A549 (cell line): ENCODE data around the gene TPD52L1.

ENCODE experiments used
- BHLHE40 ChIP-seq: IDR thresholded peaks from 2 replicates; pipeline ENCODE4 v1.6.1; 2012; ENCODE audit warnings: low read depth, low read length, inconsistent platforms
- CHD4 ChIP-seq: fragments of 200-600 bp; sonication (generic); IDR thresholded peaks from 2 replicates; pipeline ENCODE4 v1.6.1; 2016; ENCODE audit warnings: antibody characterized with exemption, mild to moderate bottlenecking, borderline replicate concordance
- CTCF ChIP-seq: fragments of >200 bp; sonication (Bioruptor Twin); formaldehyde crosslinking; IDR thresholded peaks from 3 replicates; pipeline ENCODE4 v1.5.1; 2016
- EP300 ChIP-seq, 2 experiments: fragments of >200 bp; sonication (Bioruptor Twin); formaldehyde crosslinking; IDR thresholded peaks; 2 replicates in 1 of 2; 3 replicates in 1 of 2; pipeline ENCODE4 v1.6.1; 2016 to 2017
- JUNB ChIP-seq: fragments of >200 bp; sonication (Bioruptor Twin); formaldehyde crosslinking; IDR thresholded peaks from 2 replicates; pipeline ENCODE4 v1.6.1; 2016
- KDM1A ChIP-seq: fragments of 200-600 bp; sonication (generic); IDR thresholded peaks from 2 replicates; pipeline ENCODE4 v1.6.1; 2016; ENCODE audit warnings: low read depth, mild to moderate bottlenecking
- MYC ChIP-seq: IDR thresholded peaks from 2 replicates; pipeline ENCODE4 v1.6.1; 2012; ENCODE audit warnings: mild to moderate bottlenecking, inconsistent platforms, low read length, improper control_type of control experiment, borderline replicate concordance
- RAD21 ChIP-seq, 2 experiments: fragments of >200 bp in 1 of 2; sonication (Bioruptor Twin) in 1 of 2; formaldehyde crosslinking in 1 of 2; IDR thresholded peaks in 1 of 2; conservative IDR thresholded peaks in 1 of 2; 2 replicates in 1 of 2; 3 replicates in 1 of 2; pipeline ENCODE4 v1.6.1; 2012 to 2018; ENCODE audit warnings: inconsistent platforms in 1 of 2
- RCOR1 ChIP-seq: fragments of 150-350 bp; IDR thresholded peaks from 2 replicates; pipeline ENCODE4 v1.6.1; 2014; ENCODE audit warnings: antibody characterized with exemption, low read length, low read depth
- TP53 ChIP-seq: fragments of 250-450 bp; sonication (Bioruptor Pico); IDR thresholded peaks from 2 replicates; pipeline ENCODE4 v1.5.0; 2021; ENCODE audit warnings: mild to moderate bottlenecking, moderate library complexity
- TF ChIP-seq, protein P1 (sequence below): IDR thresholded peaks from 2 replicates; pipeline ENCODE4 v1.6.1; 2012
- TF ChIP-seq, protein P2 (sequence below): IDR thresholded peaks from 2 replicates; pipeline ENCODE4 v1.6.1; 2012; ENCODE audit warnings: low read depth, borderline replicate concordance

DNA sequence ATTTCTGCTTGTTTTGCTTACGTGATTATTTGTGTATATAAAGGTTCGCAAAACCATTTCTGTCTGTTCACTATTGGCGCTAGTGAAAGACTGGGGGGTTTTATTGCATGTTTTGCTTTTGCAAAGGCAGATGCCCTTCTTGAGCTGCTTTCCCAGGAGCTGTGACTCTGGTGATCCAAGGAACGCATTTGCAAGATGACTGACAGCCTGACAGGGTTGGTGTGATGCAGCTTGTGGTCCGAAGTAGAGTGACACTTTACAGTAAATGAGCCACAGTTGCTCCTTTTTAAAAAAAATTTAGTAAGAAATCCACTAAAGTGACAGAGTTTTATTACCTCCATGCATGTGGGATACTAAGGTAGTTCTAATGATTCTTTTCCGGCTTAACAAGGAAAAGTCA lies 73.7 kb downstream of the TPD52L1 start:
- no peak for TF ChIP-seq RCOR1
- no peak for TF ChIP-seq CTCF
- TF ChIP-seq JUNB, result no peak
- no peak for TF ChIP-seq EP300 (IDR thresholded peaks at IDR 0.05)
- TF ChIP-seq, protein P1, sequence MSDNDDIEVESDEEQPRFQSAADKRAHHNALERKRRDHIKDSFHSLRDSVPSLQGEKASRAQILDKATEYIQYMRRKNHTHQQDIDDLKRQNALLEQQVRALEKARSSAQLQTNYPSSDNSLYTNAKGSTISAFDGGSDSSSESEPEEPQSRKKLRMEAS, result no peak
- TF ChIP-seq CHD4, result no peak
- TF ChIP-seq MYC, result no peak
- no peak for TF ChIP-seq BHLHE40
- no peak for TF ChIP-seq RAD21 (conservative IDR thresholded peaks at IDR 0.05 in 1 of 2, IDR thresholded peaks at IDR 0.05 in 1 of 2)
- TF ChIP-seq KDM1A, result no peak
- TF ChIP-seq, protein P2, sequence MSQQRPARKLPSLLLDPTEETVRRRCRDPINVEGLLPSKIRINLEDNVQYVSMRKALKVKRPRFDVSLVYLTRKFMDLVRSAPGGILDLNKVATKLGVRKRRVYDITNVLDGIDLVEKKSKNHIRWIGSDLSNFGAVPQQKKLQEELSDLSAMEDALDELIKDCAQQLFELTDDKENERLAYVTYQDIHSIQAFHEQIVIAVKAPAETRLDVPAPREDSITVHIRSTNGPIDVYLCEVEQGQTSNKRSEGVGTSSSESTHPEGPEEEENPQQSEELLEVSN, result no peak
- TF ChIP-seq TP53 (CRISPR knock-in tag), result no peak
